ENCODE data around the gene FBXO33. TPM values are rescaled to one million over a fixed set of nuclear protein-coding genes. Genes with fewer than 3 reads are reported as not detected.

Gene FBXO33
- total and polyA plus RNA-seq, 9 donors: 5.4 to 22.2 (median 9.0) TPM

- Histone ChIP-seq H3K9me3 (no peaks in the 10 kb centered on the region), H3K27ac (no peak overlapping the region), H3K4me1 (ENCODE audit: insufficient read depth) (peaks cover 6% of the 10 kb centered on the region), H3K27me3 (no peaks in the 10 kb centered on the region), H3K4me3 (no peak overlapping the region), H3K36me3 (no peaks in the 10 kb centered on the region)
- no peak for DNase-seq
- no peak for TF ChIP-seq CTCF (IDR thresholded peaks at IDR 0.05)
- TF ChIP-seq POLR2A (IDR thresholded peaks at IDR 0.05): no peak
- no peak for TF ChIP-seq EP300 (IDR thresholded peaks at IDR 0.05)
- 91 to 93% (median 91%) methylated on average over 8 of the region's 8 CpGs for WGBS, 3 donors
- intact Hi-C loops (cut with DNase I): no loop called here
Measured at GRCh38 chr14:39428118-39428517, 4.1 kb downstream of the FBXO33 start.

GRCh38 chr14:39426605-39427004 is 5.6 kb downstream of the FBXO33 start:
- 45 to 51% (median 51%) methylated on average over 7 of the region's 7 CpGs for WGBS, 3 donors
- TF ChIP-seq EP300 (IDR thresholded peaks at IDR 0.05) (no peak), POLR2A (IDR thresholded peaks at IDR 0.05) (no peak), CTCF (IDR thresholded peaks at IDR 0.05) (no peak)
- no peaks in the 10 kb centered on the region for H3K36me3 ChIP-seq
- no peak overlapping the region for H3K4me3 ChIP-seq
- no peaks in the 10 kb centered on the region for H3K27me3 ChIP-seq
- no peak for DNase-seq
- H3K9me3 ChIP-seq: no peaks in the 10 kb centered on the region
- intact Hi-C loops (cut with DNase I): no loop called here
- peaks cover 6% of the 10 kb centered on the region for H3K4me1 ChIP-seq (ENCODE audit: insufficient read depth)
- no peak overlapping the region for H3K27ac ChIP-seq

- no peaks in the 10 kb centered on the region for H3K27me3 ChIP-seq
- 76 to 89% (median 83%) methylated on average over 3 of the region's 3 CpGs for WGBS, 3 donors
- intact Hi-C loops (cut with DNase I): no loop called here
- no peak overlapping the region for H3K27ac ChIP-seq
- no peak overlapping the region for H3K4me3 ChIP-seq
- H3K4me1 ChIP-seq (ENCODE audit: insufficient read depth): peaks cover 6% of the 10 kb centered on the region
- no peak for DNase-seq
- no peak for TF ChIP-seq CTCF (IDR thresholded peaks at IDR 0.05)
- TF ChIP-seq EP300 (IDR thresholded peaks at IDR 0.05): no peak
- no peak for TF ChIP-seq POLR2A (IDR thresholded peaks at IDR 0.05)
- no peaks in the 10 kb centered on the region for H3K36me3 ChIP-seq
- no peaks in the 10 kb centered on the region for H3K9me3 ChIP-seq
Measured at GRCh38 chr14:39425947-39426346, 6.3 kb downstream of the FBXO33 start.

- Histone ChIP-seq H3K4me3 (no peak overlapping the region), H3K4me1 (ENCODE audit: insufficient read depth) (peaks cover 4% of the 10 kb centered on the region), H3K9me3 (no peaks in the 10 kb centered on the region), H3K36me3 (no peaks in the 10 kb centered on the region), H3K27ac (no peak overlapping the region), H3K27me3 (no peaks in the 10 kb centered on the region)
- TF ChIP-seq POLR2A (IDR thresholded peaks at IDR 0.05) (no peak), EP300 (IDR thresholded peaks at IDR 0.05) (no peak), CTCF (IDR thresholded peaks at IDR 0.05) (no peak)
- 82 to 92% (median 83%) methylated on average over 3 of the region's 3 CpGs for WGBS, 3 donors
- DNase-seq: no peak
- intact Hi-C loops (cut with DNase I): no loop called here
Measured at GRCh38 chr14:39423793-39424192, 8.4 kb downstream of the FBXO33 start.

- Histone ChIP-seq H3K4me1 (ENCODE audit: insufficient read depth) (peaks cover 4% of the 10 kb centered on the region), H3K27me3 (no peaks in the 10 kb centered on the region), H3K27ac (no peak overlapping the region), H3K4me3 (no peak overlapping the region), H3K36me3 (no peaks in the 10 kb centered on the region), H3K9me3 (no peaks in the 10 kb centered on the region)
- intact Hi-C loops (cut with DNase I): no loop called here
- DNase-seq: no peak
- TF ChIP-seq CTCF (IDR thresholded peaks at IDR 0.05) (no peak), EP300 (IDR thresholded peaks at IDR 0.05) (no peak), POLR2A (IDR thresholded peaks at IDR 0.05) (no peak)
Measured at GRCh38 chr14:39422243-39422642, 10.0 kb downstream of the FBXO33 start.

All from ovary (tissue), 9 donors.